ENCODE measurements around the gene SEMA6C.
A peak's percentile ranks its signal among the peaks of the same experiment; 100 is the strongest.

SEMA6C gene

DNA sequence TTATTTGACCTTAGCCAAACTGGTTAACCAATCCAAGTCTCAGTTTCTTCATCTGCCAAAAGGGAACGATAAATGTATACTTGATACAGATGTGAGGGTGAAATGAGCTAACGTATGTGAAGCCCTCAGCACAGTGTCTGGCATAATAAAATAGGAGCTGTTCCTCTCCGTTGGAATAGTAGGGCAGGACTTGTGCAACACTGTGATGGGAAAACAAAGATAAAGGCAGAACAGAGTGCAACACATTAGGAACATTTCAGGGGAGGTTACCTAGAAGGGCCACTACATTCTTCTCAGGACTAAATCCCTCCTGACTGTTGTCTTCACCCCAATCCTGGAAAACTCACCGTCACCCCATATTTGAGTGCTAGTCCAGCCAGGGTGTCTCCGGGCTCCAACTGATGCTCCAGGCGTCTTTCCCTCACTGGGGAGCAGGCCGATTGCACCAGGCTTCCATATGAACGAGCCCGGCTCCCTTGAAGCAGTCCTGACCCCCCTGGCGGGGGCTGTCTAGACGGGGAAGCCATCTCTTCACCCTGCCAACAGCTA is 18.4 kb upstream of the SEMA6C start:
- DNase-seq (ENCODE audit: low read depth in 1 of 2, low spot score in 1 of 2) = no peak

DNA sequence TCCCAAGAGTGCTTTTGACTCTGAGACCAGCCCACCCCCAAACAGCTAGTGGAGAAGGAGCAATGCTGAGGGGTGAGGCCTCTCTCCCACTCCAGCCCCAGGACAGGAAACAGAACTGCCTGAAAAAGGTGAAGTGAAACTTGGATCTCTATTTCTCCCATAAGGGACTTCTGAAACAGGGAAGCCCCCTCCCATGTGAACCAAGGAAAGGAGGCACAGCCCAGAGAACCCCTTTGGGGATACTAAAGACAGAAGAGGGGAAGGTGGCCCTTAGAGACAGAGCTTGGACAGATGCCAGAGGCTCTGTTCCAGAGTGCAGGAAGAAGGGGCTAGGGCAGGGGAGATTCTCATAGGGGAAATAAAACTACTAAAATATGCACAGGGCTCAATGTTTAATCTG is 12.9 kb upstream of the SEMA6C start:
- DNase-seq (ENCODE audit: low read depth in 1 of 2, low spot score in 1 of 2) = no peak

DNA sequence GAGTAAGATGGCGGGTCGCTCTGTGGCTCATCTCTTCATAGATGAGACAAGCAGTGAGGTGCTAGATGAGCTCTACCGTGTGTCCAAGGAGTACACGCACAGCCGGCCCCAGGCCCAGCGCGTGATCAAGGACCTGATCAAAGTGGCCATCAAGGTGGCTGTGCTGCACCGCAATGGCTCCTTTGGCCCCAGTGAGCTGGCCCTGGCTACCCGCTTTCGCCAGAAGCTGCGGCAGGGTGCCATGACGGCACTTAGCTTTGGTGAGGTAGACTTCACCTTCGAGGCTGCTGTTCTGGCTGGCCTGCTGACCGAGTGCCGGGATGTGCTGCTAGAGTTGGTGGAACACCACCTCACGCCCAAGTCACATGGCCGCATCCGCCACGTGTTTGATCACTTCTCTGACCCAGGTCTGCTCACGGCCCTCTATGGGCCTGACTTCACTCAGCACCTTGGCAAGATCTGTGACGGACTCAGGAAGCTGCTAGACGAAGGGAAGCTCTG is 12.4 kb upstream of the SEMA6C start:
- no peak for DNase-seq (ENCODE audit: low read depth in 1 of 2, low spot score in 1 of 2)

DNA sequence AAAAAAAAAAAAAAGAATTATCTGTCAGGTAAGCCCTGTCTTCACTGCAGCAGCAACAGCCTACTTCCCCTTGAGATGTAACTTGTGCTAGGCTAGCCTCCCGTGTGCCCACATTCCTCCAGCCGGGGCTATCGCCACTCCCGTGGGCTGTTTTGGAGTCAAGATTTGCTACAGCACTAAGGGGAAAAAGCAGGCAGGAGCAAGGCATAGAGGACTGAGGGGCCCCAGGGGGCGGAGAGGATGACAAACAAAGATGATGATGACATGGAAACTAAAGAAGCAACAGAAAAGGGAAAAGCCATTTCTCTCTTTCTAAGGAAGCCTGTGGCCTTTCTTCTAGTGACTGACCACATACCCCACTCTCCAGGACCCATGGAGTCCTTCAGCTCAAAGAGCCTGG is 11.9 kb upstream of the SEMA6C start:
- peak in 1 of 2 donors; percentile 33 for DNase-seq (ENCODE audit: low read depth in 1 of 2, low spot score in 1 of 2)

DNA sequence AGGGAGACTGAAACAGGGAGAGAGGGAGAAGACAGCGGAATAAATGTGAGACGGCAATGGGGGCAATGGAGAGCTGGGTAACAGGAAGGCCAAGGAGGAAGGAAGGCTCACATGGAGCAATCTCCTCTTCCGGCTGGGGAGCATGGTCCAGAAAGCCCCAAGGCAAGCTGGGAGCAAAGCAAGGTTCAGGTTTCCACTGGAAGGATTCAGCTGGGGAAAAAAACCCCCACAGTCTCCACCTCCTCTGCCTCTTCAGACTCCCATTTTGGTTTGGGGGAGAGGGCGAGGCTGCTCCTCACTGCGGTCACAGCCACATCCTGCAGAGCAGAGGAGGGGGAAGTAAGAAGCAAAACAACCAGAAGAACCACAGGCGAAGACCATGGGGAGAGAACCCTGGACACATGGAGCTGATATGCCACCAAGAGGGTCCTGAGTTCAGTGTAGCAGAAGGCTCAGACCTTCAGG is 10.7 kb upstream of the SEMA6C start:
- no peak for DNase-seq (ENCODE audit: low read depth in 1 of 2, low spot score in 1 of 2)

DNA sequence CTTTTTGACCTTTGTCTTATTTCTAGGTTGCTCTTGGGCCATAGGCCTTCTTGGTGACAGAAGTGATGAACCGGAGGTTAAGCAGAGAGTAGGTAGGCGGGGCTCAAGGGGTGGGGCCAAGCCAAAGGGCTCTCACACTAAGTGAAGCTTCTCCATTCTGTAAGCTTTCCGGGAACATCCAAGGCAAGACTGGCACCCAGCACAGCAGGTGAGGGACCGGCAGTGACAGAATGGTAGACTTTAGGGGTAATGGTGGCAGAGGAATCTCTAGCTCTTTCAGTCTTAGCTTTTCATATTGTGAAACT is 10.0 kb upstream of the SEMA6C start, which contains the start of gene TNFAIP8L2:
Gene TNFAIP8L2 (plus strand): TSS at position 135 of the 305 bp plus-strand sequence. CDS start 2,049 bp downstream, outside the sequence.
- DNase-seq (ENCODE audit: low read depth in 1 of 2, low spot score in 1 of 2) = peak; percentile 48 to 59

DNA sequence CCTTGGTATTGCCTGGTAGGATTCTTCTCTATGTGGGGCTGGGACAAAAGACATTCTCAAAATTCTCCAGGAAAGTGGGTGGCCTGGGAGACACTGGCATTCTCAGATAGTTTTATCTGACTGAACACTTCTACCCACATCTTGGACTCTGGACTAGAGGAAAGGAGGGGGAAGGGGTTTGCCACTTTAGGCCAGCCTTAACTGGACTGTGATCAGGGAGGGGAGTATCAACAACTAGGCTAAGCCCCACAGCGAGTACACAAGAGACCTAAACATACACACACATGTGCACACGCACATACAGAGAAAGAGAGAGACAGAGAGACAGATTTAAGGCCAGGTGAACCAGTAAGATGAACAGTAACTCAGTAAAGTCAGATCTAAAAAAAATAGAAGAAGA is 1.2 kb upstream of the SEMA6C start:
- no peak for DNase-seq (ENCODE audit: low read depth in 1 of 2, low spot score in 1 of 2)

DNA sequence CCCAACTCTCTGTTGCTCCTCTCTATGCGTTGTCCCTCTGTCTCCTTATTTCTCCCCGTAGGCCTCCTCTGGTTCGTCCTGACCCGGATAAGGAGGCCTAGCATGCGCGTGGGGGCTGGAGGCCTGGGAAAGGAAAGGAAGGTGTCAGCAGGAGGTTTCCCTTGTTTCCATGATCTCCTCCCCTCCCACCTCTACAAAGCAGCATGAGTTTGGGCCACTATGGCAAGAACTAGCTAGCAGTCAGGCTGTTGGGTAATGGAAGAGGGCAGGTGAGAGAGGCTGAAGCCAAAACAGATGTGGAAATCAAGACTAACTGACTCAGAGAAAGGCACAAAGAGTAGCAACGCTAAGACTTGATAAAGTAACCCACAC is 687 bp upstream of the SEMA6C start:
- no peak for DNase-seq (ENCODE audit: low read depth in 1 of 2, low spot score in 1 of 2)

DNA sequence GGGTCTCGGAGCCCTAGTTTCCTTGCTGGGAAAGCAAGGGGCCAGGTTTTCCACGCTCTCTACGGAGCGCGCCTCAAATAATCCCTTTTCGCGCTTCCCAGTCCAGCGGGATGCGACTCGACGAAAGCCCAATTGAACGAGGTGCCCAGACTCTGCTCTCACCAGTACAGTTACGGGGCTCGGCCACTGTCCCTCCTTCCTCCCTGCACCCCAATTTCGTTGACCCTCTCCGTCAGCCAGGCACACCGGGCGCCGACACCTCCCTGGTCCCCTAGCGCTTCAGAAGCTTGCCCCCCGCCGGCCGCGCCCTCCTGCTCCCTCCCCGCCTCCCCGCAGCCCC is 389 bp downstream of the SEMA6C start:
- no peak for DNase-seq (ENCODE audit: low read depth in 1 of 2, low spot score in 1 of 2)

DNA sequence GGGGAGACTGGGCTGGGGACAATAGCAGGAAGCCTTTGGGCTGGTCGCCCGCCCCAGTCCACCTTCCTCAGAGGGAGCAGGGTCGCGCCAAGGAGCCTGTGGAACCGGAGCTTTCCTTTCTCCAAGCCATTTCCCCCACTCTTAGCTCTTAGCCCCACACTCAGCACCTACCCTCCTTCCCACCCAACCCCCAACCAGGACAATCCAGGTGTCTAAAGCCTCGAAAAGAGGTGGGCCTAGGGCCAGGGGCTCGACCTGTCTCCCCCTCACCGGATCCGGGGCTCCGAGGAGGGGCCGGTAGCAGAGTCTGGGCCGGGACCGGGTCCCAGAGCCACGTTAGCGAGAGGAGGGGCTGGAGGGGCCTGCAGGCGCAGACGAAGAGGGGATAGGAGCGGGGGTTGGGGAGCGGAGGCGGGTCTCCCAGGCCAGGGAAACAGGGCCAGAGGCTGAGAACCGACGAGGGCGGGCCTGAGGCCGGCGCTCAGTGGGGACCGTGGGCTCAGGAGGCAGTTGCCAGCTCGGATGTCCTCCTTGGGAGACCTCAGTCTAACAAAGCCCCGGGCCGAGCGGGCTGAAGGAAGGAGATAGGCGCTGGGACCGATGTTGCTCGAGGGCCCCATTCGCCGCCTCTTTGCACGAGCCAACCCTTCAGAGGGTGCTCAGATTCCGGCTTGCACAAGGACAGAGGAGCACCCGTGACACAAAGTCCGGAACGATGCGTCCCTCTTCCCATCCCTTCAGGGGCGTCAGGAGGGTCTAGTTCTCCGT is 943 bp downstream of the SEMA6C start:
- DNase-seq (ENCODE audit: low read depth in 1 of 2, low spot score in 1 of 2) = no peak

DNA sequence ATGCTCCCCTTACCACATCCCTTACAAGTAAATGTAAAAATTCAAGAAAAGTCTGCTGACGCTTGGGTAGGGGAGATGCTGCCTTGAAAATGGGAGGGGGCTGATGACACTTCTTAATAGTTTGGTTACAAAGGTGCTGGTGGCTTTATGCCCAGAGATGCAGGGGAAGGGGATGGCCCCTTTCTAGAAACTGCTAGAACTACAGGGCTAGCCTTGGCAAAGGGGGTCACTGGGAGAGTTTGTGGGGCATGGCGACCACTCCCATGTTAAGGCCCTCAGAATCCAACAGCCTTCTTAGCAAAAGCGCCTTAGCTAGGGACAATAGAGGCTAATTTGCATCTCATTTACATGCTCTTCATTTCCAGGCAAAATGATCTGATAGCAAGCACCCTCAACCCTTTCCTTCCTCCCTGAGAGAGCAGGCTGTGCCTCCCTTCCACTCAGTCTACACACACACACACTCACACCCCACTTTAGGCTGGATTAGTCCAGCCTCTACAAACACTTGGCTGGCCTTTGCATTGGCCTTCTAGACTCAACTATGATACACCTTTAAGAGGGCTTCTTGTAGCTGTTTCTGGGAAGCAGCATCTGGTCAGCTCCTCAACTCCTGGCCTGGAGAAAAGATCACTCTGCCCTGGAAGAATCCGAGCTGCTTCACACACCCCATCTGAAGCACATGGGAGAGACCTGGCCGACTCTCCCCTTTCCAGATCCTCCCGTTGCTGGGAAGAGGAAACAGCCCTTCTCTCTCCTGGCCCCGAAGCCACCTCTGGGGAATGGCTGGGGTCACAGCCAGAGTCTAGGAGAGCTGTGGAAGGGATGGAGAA is 1.7 kb downstream of the SEMA6C start:
- no peak for DNase-seq (ENCODE audit: low read depth in 1 of 2, low spot score in 1 of 2)

DNA sequence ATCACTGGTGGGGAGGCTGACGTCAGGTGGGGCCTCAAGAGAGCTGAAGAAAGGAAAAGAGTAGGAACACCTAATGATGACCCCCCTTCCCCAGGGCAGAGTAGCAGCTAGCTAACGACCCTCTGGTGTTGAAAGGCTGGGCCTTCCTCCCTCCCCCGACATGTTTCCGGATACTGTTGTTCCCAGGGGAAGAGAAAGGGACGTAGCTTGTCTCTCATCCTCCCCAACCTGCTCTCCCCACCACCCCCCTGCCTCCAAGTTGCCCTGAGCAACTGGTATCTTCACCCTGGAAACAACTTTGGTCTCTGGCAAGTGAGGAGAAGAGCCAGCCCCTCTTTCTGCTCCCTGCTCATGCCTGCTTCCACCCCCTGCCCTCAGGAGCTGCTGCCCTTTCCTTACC is 2.4 kb downstream of the SEMA6C start:
- no peak for DNase-seq (ENCODE audit: low read depth in 1 of 2, low spot score in 1 of 2)

DNA sequence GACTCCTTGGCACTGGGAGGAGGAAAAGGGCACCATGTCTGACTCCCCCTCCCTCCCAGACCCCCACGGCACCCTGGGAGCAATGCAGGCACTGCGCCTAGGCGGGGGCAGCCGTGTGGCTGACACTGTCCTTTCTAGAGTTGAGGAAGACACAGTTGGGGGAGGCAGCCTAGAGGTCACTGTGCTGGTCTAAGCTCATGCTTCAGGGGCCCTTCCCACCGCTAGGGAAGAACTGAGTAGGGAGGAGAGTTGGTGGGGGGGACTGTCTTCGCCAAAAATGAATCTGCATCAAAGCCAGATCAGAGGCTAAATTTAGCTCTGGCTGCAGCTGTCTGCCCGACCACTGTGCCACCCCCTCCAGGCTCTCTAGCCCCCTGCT is 3.4 kb downstream of the SEMA6C start:
- DNase-seq (ENCODE audit: low read depth in 1 of 2, low spot score in 1 of 2) = no peak

DNA sequence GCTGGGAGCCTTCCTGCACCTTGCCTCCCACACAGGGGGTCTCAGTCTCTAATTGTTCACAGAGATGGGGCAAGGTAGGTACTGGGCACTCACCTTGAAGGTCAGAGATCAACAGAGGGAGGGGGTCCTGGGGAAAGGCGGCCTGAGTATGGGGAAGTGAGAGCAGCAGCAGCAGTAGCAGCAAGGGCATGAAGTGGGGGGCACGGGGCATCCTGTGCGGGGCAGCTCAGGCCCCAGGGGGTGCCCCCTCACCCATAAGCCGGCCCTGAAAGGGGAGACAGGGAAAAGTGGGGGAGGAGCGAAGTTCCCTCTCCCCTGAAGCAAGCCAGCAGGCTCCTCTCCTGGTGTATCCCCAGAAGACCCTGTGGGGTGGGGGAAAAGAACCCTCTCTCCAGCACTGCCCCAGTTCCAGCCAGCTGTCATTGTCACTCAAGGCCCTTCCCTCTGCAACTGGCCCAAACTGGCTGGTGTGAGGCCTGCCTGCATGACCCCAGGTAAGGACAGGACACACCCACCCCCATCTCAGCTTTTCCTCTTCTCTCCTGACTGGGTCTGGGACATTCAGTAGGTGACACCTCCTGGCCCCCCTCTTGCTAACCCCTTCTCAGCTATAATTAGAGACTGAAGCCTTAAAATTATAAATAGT is 3.9 kb downstream of the SEMA6C start:
- DNase-seq (ENCODE audit: low read depth in 1 of 2, low spot score in 1 of 2) = no peak

DNA sequence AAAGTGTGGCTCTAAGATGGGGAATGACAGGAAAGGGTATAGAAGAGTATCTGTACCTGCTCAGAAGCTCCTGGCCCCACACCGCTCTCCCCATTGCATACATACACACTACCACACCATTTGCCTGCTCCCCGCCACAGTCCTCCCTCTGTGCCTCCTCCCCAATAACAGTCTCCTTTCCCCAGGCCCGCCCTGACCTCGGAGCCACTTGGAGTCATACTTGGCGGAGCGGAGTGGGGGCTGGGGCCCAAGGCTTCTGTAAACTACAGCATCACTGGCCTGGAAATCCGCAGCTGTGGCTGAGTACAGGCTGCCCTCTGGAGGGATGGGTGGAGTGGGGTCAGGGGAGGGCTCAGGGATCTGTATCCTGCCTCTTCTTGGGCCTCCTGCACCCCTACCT is 8.6 kb downstream of the SEMA6C start:
- DNase-seq (ENCODE audit: low read depth in 1 of 2, low spot score in 1 of 2) = no peak

DNA sequence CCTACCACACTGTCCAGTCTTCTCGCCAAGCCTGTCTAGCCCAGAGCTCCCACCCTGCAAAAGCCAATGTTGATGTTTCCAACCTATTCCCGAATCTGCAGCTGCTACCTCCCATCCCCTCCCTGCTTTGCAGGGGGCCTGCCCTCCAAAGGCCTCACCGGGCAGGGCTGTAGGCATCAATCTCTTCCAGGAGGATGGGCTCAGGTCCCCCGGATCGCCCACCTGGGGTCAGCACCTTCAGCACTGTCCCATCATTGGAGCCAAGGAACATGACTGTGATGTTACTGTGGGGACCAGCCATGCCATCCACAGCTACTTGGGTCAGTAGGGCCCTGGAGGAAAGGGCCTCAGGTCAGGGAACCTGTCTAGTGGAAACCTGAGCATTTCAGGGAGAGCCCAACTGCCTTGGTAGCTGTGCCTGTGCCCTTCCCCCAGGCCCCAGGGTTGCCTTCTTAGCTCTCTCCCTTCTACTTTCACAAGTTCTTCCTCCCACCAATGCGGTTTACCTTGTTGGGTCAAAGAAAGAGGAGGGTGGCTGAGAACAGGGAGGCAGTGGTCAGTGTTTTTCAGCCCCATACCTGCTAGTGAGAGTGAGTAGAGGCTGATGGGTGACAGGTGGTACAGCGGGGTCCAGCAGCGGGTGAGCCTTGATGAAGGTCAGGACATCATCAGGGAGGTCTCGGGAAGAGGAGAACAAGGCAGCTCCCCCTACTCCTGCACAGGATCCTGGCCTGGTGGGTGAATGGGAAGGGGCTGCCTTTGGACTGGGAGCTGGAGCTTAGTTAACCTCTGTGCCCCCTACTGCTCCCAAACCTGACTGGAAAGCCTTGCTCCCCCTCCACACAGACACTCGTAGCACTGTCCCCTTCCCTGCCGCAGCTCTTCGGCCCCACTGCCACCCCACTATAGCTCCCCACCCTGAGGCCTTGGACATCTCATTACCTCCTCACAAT is 10.7 kb downstream of the SEMA6C start:
- no peak for DNase-seq (ENCODE audit: low read depth in 1 of 2, low spot score in 1 of 2)

DNA sequence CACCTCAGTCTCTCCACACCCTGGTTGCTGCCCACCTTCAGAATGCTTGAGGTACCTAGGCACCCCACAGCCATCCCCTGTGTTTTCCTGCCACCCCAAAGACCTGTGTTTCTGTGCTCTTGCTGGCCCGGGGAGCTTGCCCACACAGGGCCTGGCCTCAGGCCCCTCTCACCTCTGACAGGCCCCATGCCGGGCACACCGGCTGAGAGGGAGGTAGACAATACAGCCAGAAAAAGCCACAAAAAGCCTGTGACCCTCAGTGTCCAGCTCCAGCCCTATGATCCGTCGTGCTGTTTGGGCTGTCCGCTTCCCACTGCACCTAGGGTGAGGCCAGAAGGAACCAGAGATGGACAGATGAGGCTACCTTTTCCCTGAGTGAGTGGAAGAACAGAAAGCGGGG is 11.4 kb downstream of the SEMA6C start:
- DNase-seq (ENCODE audit: low read depth in 1 of 2, low spot score in 1 of 2) = no peak

DNA sequence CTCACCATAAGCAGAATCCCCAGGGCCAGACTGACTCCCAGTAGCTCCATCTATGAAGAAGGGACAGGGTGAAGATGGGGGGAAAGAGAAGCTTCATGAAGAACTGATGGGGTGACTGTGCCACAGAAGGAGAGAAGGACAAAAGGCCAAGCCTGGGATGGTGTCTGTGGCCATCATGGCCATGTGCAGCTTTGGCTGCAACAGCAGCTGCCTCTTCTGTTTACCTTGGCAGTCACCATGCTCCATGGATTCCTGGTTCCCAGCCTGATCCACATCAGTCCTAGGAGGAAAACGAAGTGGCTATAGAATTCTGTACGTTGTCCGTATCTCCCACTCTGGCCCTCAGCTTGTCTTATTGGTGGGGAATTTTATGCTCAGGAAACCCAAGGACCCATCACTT is 12.0 kb downstream of the SEMA6C start:
- no peak for DNase-seq (ENCODE audit: low read depth in 1 of 2, low spot score in 1 of 2)

DNA sequence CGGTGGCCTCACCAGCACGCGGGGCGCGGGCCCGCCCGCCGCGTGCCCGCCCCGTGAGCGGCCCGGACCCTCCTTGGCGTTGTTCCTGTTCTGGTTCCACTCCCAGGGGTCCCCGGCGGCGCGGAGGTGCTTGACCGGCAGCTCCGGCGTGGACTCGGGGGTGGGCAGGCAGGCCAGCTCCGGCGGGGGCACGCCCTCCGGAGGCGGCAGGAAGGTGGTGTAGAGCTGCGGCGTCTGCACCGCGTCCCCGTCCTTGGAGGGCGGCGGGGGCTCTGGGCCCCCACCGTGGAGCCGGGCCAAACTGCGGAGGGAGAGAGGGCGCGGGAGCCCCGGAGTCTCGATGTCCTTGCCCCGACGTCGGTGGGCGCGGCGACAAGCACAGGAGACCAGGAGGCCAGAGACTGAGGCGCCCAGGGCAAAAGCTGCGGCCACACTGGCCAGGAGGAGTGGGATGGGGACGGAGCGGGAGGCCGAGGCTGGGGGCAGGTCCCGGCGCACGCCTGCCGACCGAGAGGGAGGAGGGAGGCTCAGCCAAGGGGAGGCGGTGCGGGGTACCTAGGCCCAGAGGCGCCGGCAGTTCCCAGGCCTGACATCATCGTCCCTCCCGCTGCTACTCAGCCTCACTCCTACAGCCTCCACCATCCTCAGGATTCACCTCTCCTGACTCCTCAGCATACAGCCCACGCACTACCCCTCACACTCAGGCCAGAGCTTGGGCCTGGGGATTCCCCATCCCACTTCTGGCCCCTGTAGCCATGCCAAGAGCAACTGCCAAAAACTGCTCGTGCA is 13.2 kb downstream of the SEMA6C start:
- DNase-seq (ENCODE audit: low read depth in 1 of 2, low spot score in 1 of 2) = no peak

Measured in stimulated activated CD4-positive, alpha-beta T cell treated with anti-CD3 and anti-CD28 coated beads, Interleukin-15, amount 100 ng/mL, for 1 hour (primary cell).